Measurements from ENCODE around the gene KCNK7.

KCNK7 gene

DNA sequence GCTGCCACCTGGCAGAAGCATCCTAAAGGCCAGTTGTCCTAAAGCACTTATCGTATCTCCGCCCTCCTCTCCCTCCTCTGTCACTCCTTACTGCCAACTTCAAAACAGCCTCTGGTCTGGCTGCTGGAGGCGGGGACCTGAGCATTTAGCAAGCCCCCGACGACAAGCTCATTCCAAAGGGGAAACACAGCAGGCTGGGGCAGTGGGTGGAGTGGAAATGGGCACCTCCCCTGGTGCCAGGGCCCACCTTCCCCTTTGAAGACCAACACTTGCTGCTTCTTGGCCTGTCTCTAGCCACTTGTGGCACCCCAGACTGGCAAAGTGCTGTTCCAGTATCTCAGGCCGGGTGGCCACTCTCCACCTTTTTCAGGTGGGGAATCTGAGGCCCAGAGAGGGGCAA, 14.8 kb upstream of the KCNK7 start:
- Histone ChIP-seq H3K4me2 (ENCODE audit: low read length) (no peak overlapping the region), H2BK12ac (ENCODE audit: low read length) (no peak overlapping the region), H3K79me2 (ENCODE audit: control insufficient read depth, insufficient read depth, low read length, poor library complexity) (peaks cover 13% of the 10 kb centered on the region), H3K79me1 (ENCODE audit: low read length) (peaks cover 13% of the 10 kb centered on the region), H3K14ac (ENCODE audit: low read length) (no peak overlapping the region), H2BK120ac (ENCODE audit: insufficient read depth, low read length, poor library complexity) (no peak overlapping the region), H4K12ac (ENCODE audit: low read depth, low read length) (no peak overlapping the region), H3K27me3 (ENCODE audit: insufficient read depth, low read length) (no peaks in the 10 kb centered on the region), H3K23ac (ENCODE audit: low read length) (no peak overlapping the region), H2BK5ac (ENCODE audit: low read depth, low read length, poor library complexity) (no peak overlapping the region), H3K4me1 (ENCODE audit: control insufficient read depth in 1 of 2, insufficient read depth in 2 of 2, low read length in 2 of 2) (peaks cover 31 to 35% of the 10 kb centered on the region in 2 experiments), H2AFZ (ENCODE audit: insufficient read depth, low read length, poor library complexity) (no peak overlapping the region), H4K8ac (ENCODE audit: low read depth, low read length) (no peak overlapping the region), H2AK5ac (ENCODE audit: low read length) (no peak overlapping the region), H3K36me3 (ENCODE audit: control insufficient read depth in 1 of 2, insufficient read depth in 2 of 2, low read length in 2 of 2) (peaks cover 44 to 54% of the 10 kb centered on the region in 2 experiments), H3K18ac (ENCODE audit: low read length) (no peak overlapping the region), H3K27ac (ENCODE audit: low read depth, low read length) (no peak overlapping the region), H3K4me3 (ENCODE audit: low read depth, low read length) (no peak overlapping the region), H3K4ac (ENCODE audit: low read depth, low read length) (no peak overlapping the region), H3K9ac (ENCODE audit: low read length) (no peak overlapping the region), H3K9me3 (ENCODE audit: insufficient read depth, low read depth, low read length) (peaks cover 6% of the 10 kb centered on the region), H4K91ac (ENCODE audit: low read depth, low read length) (no peak overlapping the region)
- no CpG with 5 or more reads among the region's 6 CpGs for WGBS (ENCODE audit: extremely low coverage, insufficient coverage, insufficient read length)
- DNase-seq = no peak

DNA sequence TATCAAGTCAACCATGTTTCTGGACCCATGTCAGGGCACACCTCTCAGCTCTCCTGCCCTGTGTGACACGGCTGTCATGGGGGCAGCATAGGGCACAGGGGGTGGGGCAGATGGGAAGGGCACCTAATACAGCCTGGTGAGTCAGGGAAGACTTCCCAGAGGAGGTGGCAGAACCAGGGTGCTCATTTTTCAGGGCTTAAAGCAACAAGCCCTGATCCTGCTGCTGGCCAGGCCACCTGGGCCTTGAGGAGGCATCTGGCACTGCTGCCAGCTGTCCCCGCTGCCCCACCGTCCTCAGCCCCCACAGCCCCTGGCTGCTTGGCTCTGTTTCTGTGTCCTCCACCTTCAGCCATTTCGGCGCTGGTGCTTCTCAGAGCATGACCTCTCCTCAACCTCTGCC, 14.1 kb upstream of the KCNK7 start:
- Histone ChIP-seq H2AK5ac (ENCODE audit: low read length) (no peak overlapping the region), H3K4me1 (ENCODE audit: control insufficient read depth in 1 of 2, insufficient read depth in 2 of 2, low read length in 2 of 2) (peaks cover 31 to 35% of the 10 kb centered on the region in 2 experiments), H2AFZ (ENCODE audit: insufficient read depth, low read length, poor library complexity) (no peak overlapping the region), H3K27ac (ENCODE audit: low read depth, low read length) (no peak overlapping the region), H3K4me2 (ENCODE audit: low read length) (no peak overlapping the region), H3K27me3 (ENCODE audit: insufficient read depth, low read length) (no peaks in the 10 kb centered on the region), H4K91ac (ENCODE audit: low read depth, low read length) (no peak overlapping the region), H2BK12ac (ENCODE audit: low read length) (no peak overlapping the region), H3K79me1 (ENCODE audit: low read length) (peaks cover 10% of the 10 kb centered on the region), H3K9me3 (ENCODE audit: insufficient read depth, low read depth, low read length) (peaks cover 6% of the 10 kb centered on the region), H3K4ac (ENCODE audit: low read depth, low read length) (no peak overlapping the region), H3K79me2 (ENCODE audit: control insufficient read depth, insufficient read depth, low read length, poor library complexity) (peaks cover 13% of the 10 kb centered on the region), H4K8ac (ENCODE audit: low read depth, low read length) (no peak overlapping the region), H4K12ac (ENCODE audit: low read depth, low read length) (no peak overlapping the region), H3K18ac (ENCODE audit: low read length) (no peak overlapping the region), H2BK5ac (ENCODE audit: low read depth, low read length, poor library complexity) (no peak overlapping the region), H3K9ac (ENCODE audit: low read length) (no peak overlapping the region), H3K4me3 (ENCODE audit: low read depth, low read length) (no peak overlapping the region), H3K23ac (ENCODE audit: low read length) (no peak overlapping the region), H2BK120ac (ENCODE audit: insufficient read depth, low read length, poor library complexity) (no peak overlapping the region), H3K14ac (ENCODE audit: low read length) (no peak overlapping the region), H3K36me3 (ENCODE audit: control insufficient read depth in 1 of 2, insufficient read depth in 2 of 2, low read length in 2 of 2) (peaks cover 52 to 61% of the 10 kb centered on the region in 2 experiments)
- DNase-seq = no peak
- WGBS (ENCODE audit: extremely low coverage, insufficient coverage, insufficient read length) = no CpG with 5 or more reads among the region's 5 CpGs

DNA sequence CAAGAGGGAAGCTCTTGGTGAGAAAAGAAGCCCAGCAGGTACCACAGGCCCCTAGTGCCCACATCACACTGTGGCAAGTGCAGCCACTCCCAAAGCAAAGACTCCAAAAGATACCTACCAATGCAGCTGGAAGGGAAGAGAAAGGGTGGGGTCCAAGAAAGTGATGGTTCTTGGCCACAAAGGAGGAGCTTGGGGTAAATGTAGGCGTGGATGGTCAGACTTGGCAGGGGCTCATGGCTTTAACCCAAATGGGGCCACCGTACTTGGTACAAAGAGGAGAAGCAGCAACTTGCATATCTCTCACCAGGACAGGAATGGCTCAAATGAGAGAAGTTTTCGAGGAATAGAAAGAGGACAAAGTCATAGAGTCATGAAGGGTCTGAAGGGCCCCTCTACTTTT, 13.6 kb upstream of the KCNK7 start:
- no peak overlapping the region for H2BK120ac ChIP-seq (ENCODE audit: insufficient read depth, low read length, poor library complexity)
- H2AK5ac ChIP-seq (ENCODE audit: low read length) = no peak overlapping the region
- no peak overlapping the region for H2AFZ ChIP-seq (ENCODE audit: insufficient read depth, low read length, poor library complexity)
- H2BK12ac ChIP-seq (ENCODE audit: low read length) = no peak overlapping the region
- no peak overlapping the region for H3K9ac ChIP-seq (ENCODE audit: low read length)
- no peak overlapping the region for H3K4me2 ChIP-seq (ENCODE audit: low read length)
- no peak overlapping the region for H4K12ac ChIP-seq (ENCODE audit: low read depth, low read length)
- H3K18ac ChIP-seq (ENCODE audit: low read length) = no peak overlapping the region
- no peak overlapping the region for H4K8ac ChIP-seq (ENCODE audit: low read depth, low read length)
- peaks cover 56 to 64% of the 10 kb centered on the region in 2 experiments for H3K36me3 ChIP-seq (ENCODE audit: control insufficient read depth in 1 of 2, insufficient read depth in 2 of 2, low read length in 2 of 2)
- H3K14ac ChIP-seq (ENCODE audit: low read length) = no peak overlapping the region
- H3K4ac ChIP-seq (ENCODE audit: low read depth, low read length) = no peak overlapping the region
- H3K23ac ChIP-seq (ENCODE audit: low read length) = no peak overlapping the region
- no peak overlapping the region for H2BK5ac ChIP-seq (ENCODE audit: low read depth, low read length, poor library complexity)
- WGBS (ENCODE audit: extremely low coverage, insufficient coverage, insufficient read length) = no CpG with 5 or more reads among the region's 3 CpGs
- peaks cover 31 to 35% of the 10 kb centered on the region in 2 experiments for H3K4me1 ChIP-seq (ENCODE audit: control insufficient read depth in 1 of 2, insufficient read depth in 2 of 2, low read length in 2 of 2)
- no peak for DNase-seq
- peaks cover 11% of the 10 kb centered on the region for H3K79me2 ChIP-seq (ENCODE audit: control insufficient read depth, insufficient read depth, low read length, poor library complexity)
- H3K4me3 ChIP-seq (ENCODE audit: low read depth, low read length) = no peak overlapping the region
- H4K91ac ChIP-seq (ENCODE audit: low read depth, low read length) = no peak overlapping the region
- no peak overlapping the region for H3K27ac ChIP-seq (ENCODE audit: low read depth, low read length)
- no peaks in the 10 kb centered on the region for H3K27me3 ChIP-seq (ENCODE audit: insufficient read depth, low read length)
- H3K79me1 ChIP-seq (ENCODE audit: low read length) = peaks cover 7% of the 10 kb centered on the region
- H3K9me3 ChIP-seq (ENCODE audit: insufficient read depth, low read depth, low read length) = peaks cover 6% of the 10 kb centered on the region

DNA sequence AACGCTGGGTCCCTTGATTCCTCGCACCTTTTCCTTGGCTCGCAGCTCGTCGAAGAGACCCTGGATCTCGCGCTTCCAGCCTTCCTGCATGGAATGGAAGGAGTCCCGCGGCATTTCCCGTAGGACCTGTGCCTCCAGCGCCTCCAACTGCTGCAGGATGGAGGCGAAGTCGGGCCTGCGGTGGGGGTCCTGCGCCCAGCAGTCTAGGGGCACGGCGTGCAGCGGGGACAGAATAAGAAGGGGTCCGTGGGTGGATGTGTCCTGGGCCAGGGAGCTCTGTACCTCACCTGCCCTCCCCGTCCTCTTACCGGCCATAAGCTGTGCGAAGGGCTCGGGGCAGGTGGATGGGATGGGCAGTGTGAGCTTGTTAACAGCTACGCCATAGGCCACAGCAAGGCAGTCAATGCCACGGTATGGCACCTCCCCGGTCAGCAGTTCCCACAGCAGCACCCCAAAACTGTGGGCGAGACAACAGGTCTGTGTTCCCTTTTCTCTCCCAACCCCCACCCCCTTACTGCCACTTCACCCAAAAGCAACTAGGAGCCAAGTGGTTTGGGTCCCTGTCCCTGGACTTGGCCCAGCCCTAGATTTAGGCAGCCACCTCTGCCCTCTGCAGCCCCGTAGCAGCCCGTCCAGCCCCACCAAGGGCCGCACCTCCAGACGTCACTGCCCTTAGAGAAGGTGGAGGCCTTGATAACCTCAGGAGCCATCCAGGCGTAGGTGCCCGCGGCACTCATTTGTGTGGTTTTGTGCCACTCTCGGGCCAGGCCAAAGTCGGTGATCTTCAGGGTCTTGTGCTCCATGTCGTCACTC, 12.2 kb upstream of the KCNK7 start:
- Histone ChIP-seq H3K9me3 (ENCODE audit: insufficient read depth, low read depth, low read length) (peaks cover 9% of the 10 kb centered on the region), H4K91ac (ENCODE audit: low read depth, low read length) (no peak overlapping the region), H3K9ac (ENCODE audit: low read length) (no peak overlapping the region), H3K36me3 (ENCODE audit: control insufficient read depth in 1 of 2, insufficient read depth in 2 of 2, low read length in 2 of 2) (peaks cover 63 to 70% of the 10 kb centered on the region in 2 experiments), H2BK5ac (ENCODE audit: low read depth, low read length, poor library complexity) (no peak overlapping the region), H3K27ac (ENCODE audit: low read depth, low read length) (no peak overlapping the region), H3K14ac (ENCODE audit: low read length) (no peak overlapping the region), H3K4me1 (ENCODE audit: control insufficient read depth in 1 of 2, insufficient read depth in 2 of 2, low read length in 2 of 2) (peaks cover 25 to 29% of the 10 kb centered on the region in 2 experiments), H2AK5ac (ENCODE audit: low read length) (no peak overlapping the region), H3K4me3 (ENCODE audit: low read depth, low read length) (peak overlapping the region; percentile 34), H3K79me1 (ENCODE audit: low read length) (peaks cover 2% of the 10 kb centered on the region), H3K79me2 (ENCODE audit: control insufficient read depth, insufficient read depth, low read length, poor library complexity) (peaks cover 4% of the 10 kb centered on the region), H4K8ac (ENCODE audit: low read depth, low read length) (no peak overlapping the region), H2BK12ac (ENCODE audit: low read length) (no peak overlapping the region), H3K18ac (ENCODE audit: low read length) (no peak overlapping the region), H4K12ac (ENCODE audit: low read depth, low read length) (no peak overlapping the region), H3K4ac (ENCODE audit: low read depth, low read length) (no peak overlapping the region), H3K23ac (ENCODE audit: low read length) (no peak overlapping the region), H3K27me3 (ENCODE audit: insufficient read depth, low read length) (no peaks in the 10 kb centered on the region), H2AFZ (ENCODE audit: insufficient read depth, low read length, poor library complexity) (no peak overlapping the region), H3K4me2 (ENCODE audit: low read length) (peak overlapping the region; percentile 63), H2BK120ac (ENCODE audit: insufficient read depth, low read length, poor library complexity) (no peak overlapping the region)
- WGBS (ENCODE audit: extremely low coverage, insufficient coverage, insufficient read length) = no CpG with 5 or more reads among the region's 37 CpGs
- no peak for DNase-seq

Measured in trophoblast cell (in vitro differentiated cells and primary cell).